K562 (cell line): ENCODE results near the gene TMEM242.

Experiments used
- BRF2 ChIP-seq: IDR thresholded peaks from 3 replicates; pipeline ENCODE4 v1.6.1; 2011; ENCODE audit warnings: borderline replicate concordance, mild to moderate bottlenecking; ENCODE audit not compliant: insufficient read length, insufficient read depth
- CCAR2 ChIP-seq: fragments of 200-400 bp; formaldehyde crosslinking; IDR thresholded peaks from 2 replicates; pipeline ENCODE4 v1.6.1; 2017; ENCODE audit warnings: mild to moderate bottlenecking, low read depth, low read length
- CTCF ChIP-seq, 3 experiments: IDR thresholded peaks in 2 of 3; conservative IDR thresholded peaks in 1 of 3; 2 replicates each; pipeline ENCODE4 v1.5.1; 2011 to 2012; ENCODE audit warnings: low read length in 3 of 3, mild to moderate bottlenecking in 3 of 3, control low read depth in 2 of 3, improper control_type of control experiment in 1 of 3, inconsistent platforms in 1 of 3, low read depth in 1 of 3, mixed read lengths in 1 of 3, moderate library complexity in 1 of 3; ENCODE audit not compliant: insufficient read depth in 2 of 3
- EZH2 ChIP-seq: IDR thresholded peaks from 2 replicates; pipeline ENCODE4 v1.6.1; 2012; ENCODE audit warnings: low read depth, mild to moderate bottlenecking, inconsistent platforms, low read length, borderline replicate concordance
- FOXK1 ChIP-seq: sonication (generic); formaldehyde crosslinking; IDR thresholded peaks from 2 replicates; pipeline ENCODE4 v1.8.0; 2022; ENCODE audit warnings: missing genetic modification reagents, mild to moderate bottlenecking, borderline replicate concordance
- MCM3 ChIP-seq: fragments of 450-650 bp; IDR thresholded peaks from 2 replicates; pipeline ENCODE4 v1.6.1; 2016
- MCM7 ChIP-seq, 2 experiments: fragments of 450-650 bp; IDR thresholded peaks; 2 replicates each; pipeline ENCODE4 v1.6.1; 2016 to 2018
- MEIS2 ChIP-seq: fragments of 450-650 bp; IDR thresholded peaks from 2 replicates; pipeline ENCODE4 v1.6.1; 2014; ENCODE audit warnings: mild to moderate bottlenecking; ENCODE audit not compliant: partially characterized antibody
- SP2 ChIP-seq: IDR thresholded peaks from 2 replicates; pipeline ENCODE4 v1.6.1; 2011; ENCODE audit warnings: mild to moderate bottlenecking, low read depth, low read length, moderate library complexity; ENCODE audit not compliant: poor library complexity, severe bottlenecking; ENCODE audit errors: extremely low read depth
- UBTF ChIP-seq, 2 experiments: IDR thresholded peaks; 2 replicates each; pipeline ENCODE4 v1.6.1; 2012; ENCODE audit warnings: improper control_type of control experiment in 2 of 2, low read depth in 2 of 2, low read length in 2 of 2, borderline replicate concordance in 1 of 2
- USF2 ChIP-seq: sonication (generic); formaldehyde crosslinking; IDR thresholded peaks from 2 replicates; pipeline ENCODE4 v1.5.0; 2020; ENCODE audit warnings: missing genetic modification reagents
- ZHX1 ChIP-seq: fragments of 150-350 bp; conservative IDR thresholded peaks from 2 replicates; pipeline ENCODE4 v1.6.1; 2014; ENCODE audit warnings: low read length
- ZNF12 ChIP-seq: sonication (generic); formaldehyde crosslinking; IDR thresholded peaks from 2 replicates; pipeline ENCODE4 v1.4.0; 2020; ENCODE audit warnings: mild to moderate bottlenecking, missing genetic modification reagents
- ZNF121 ChIP-seq: sonication (generic); formaldehyde crosslinking; conservative IDR thresholded peaks from 2 replicates; pipeline ENCODE4 v1.8.0; 2022; ENCODE audit warnings: missing genetic modification reagents

- no peak for TF ChIP-seq FOXK1 (CRISPR knock-in tag)
- no peak for TF ChIP-seq SP2
- no peak for TF ChIP-seq UBTF (IDR thresholded peaks at IDR 0.05; ENCODE audit: borderline replicate concordance in 1 of 2, low read depth in 2 of 2, low read length in 2 of 2)
- TF ChIP-seq CTCF (IDR thresholded peaks at IDR 0.05 in 2 of 3, conservative IDR thresholded peaks at IDR 0.05 in 1 of 3; ENCODE audit: insufficient read depth in 2 of 3, low read depth in 1 of 3, low read length in 3 of 3), result peak; percentile 52 to 92 (median 56); a peak in 5 of 6 replicates
- no peak for TF ChIP-seq EZH2
- no peak for TF ChIP-seq USF2
- no peak for TF ChIP-seq MEIS2
- TF ChIP-seq ZNF121, result no peak
- no peak for TF ChIP-seq ZHX1
- no peak for TF ChIP-seq ZNF12 (CRISPR knock-in tag)
- TF ChIP-seq CCAR2, result no peak
- TF ChIP-seq MCM7 (IDR thresholded peaks at IDR 0.05), result no peak
- TF ChIP-seq MCM3, result no peak
- TF ChIP-seq BRF2, result no peak
Measured at GRCh38 chr6:157281570-157281969, 41.7 kb downstream of the TMEM242 start.
